K562 (cell line): ENCODE data around the gene CISD3. TPM values are rescaled to one million over a fixed set of nuclear protein-coding genes. Genes with fewer than 3 reads are reported as not detected.

ENCODE experiments used
- ARHGAP35 ChIP-seq: fragments of 450-650 bp; IDR thresholded peaks from 2 replicates; pipeline ENCODE4 v1.6.1; 2018; ENCODE audit not compliant: partially characterized antibody
- DPF2 ChIP-seq: fragments of 450-650 bp; IDR thresholded peaks from 2 replicates; pipeline ENCODE4 v1.6.1; 2016
- GABPB2 ChIP-seq: fragments of 250-450 bp; sonication (Bioruptor Pico); conservative IDR thresholded peaks from 2 replicates; pipeline ENCODE4 v1.5.1; 2021; ENCODE audit warnings: mild to moderate bottlenecking
- HDAC2 ChIP-seq: fragments of 450-650 bp; IDR thresholded peaks from 2 replicates; pipeline ENCODE4 v1.6.1; 2016; ENCODE audit warnings: mild to moderate bottlenecking
- HDGF ChIP-seq: fragments of 450-650 bp; IDR thresholded peaks from 2 replicates; pipeline ENCODE4 v1.6.1; 2016
- HLTF ChIP-seq: fragments of 450-650 bp; IDR thresholded peaks from 2 replicates; pipeline ENCODE4 v1.6.1; 2016
- KAT2B ChIP-seq: IDR thresholded peaks from one replicate; pipeline ENCODE4 v1.6.1; 2012; ENCODE audit warnings: low read depth, mild to moderate bottlenecking, control low read depth, inconsistent platforms, low read length, moderate library complexity
- MED1 ChIP-seq: sonication (generic); formaldehyde crosslinking; IDR thresholded peaks from 2 replicates; pipeline ENCODE4 v1.8.1; 2023; ENCODE audit warnings: missing genetic modification reagents, borderline replicate concordance
- MEF2A ChIP-seq: IDR thresholded peaks from 2 replicates; pipeline ENCODE4 v1.6.1; 2011; ENCODE audit warnings: low read depth, mild to moderate bottlenecking, low read length, moderate library complexity; ENCODE audit not compliant: control insufficient read depth
- NFATC3 ChIP-seq: fragments of 450-650 bp; IDR thresholded peaks from 2 replicates; pipeline ENCODE4 v1.6.1; 2017; ENCODE audit warnings: mild to moderate bottlenecking
- NR2C2 ChIP-seq, 2 experiments: fragments of 200-800 bp in 1 of 2; sonication (Bioruptor generic) in 1 of 2; sonication (generic) in 1 of 2; formaldehyde crosslinking in 1 of 2; IDR thresholded peaks; 2 replicates each; pipeline versions ENCODE4 v1.6.1 to v1.8.0; 2016 to 2022; ENCODE audit warnings: mild to moderate bottlenecking in 1 of 2, missing compliant biosample characterization in 1 of 2, missing genetic modification characterization in 1 of 2, missing genetic modification reagents in 1 of 2
- PHF20 ChIP-seq: fragments of 450-650 bp; IDR thresholded peaks from 2 replicates; pipeline ENCODE4 v1.6.1; 2018; ENCODE audit not compliant: partially characterized antibody
- PHF21A ChIP-seq: fragments of 450-650 bp; IDR thresholded peaks from 2 replicates; pipeline ENCODE4 v1.6.1; 2017; ENCODE audit warnings: low read depth, borderline replicate concordance
- PRMT5 ChIP-seq: sonication (generic); formaldehyde crosslinking; IDR thresholded peaks from 2 replicates; pipeline ENCODE4 v1.5.0; 2020; ENCODE audit warnings: missing genetic modification reagents
- TOE1 ChIP-seq, 2 experiments: fragments of 450-650 bp in 1 of 2; sonication (generic) in 1 of 2; formaldehyde crosslinking in 1 of 2; IDR thresholded peaks; 2 replicates each; pipeline versions ENCODE4 v1.7.1 to v1.8.0; 2016 to 2022; ENCODE audit warnings: borderline replicate concordance in 2 of 2, mild to moderate bottlenecking in 2 of 2, antibody characterized with exemption in 1 of 2, inconsistent platforms in 1 of 2, low read depth in 1 of 2, missing genetic modification reagents in 1 of 2, moderate library complexity in 1 of 2
- WHSC1 ChIP-seq: IDR thresholded peaks from one replicate; pipeline ENCODE4 v1.6.1; 2012; ENCODE audit warnings: low read length, control low read depth, inconsistent platforms
- ZNF124 ChIP-seq: sonication (generic); formaldehyde crosslinking; IDR thresholded peaks from 2 replicates; pipeline ENCODE4 v1.8.1; 2022; ENCODE audit warnings: missing genetic modification reagents
- polyA plus RNA-seq, 8 experiments: library from polyadenylated mRNA; depleted of rRNA in 4 of 8; stranded (reverse) in 5 of 8; unstranded in 3 of 8; fragments of >200 nt; fragmentation: Nextera tagmentation in 2 of 8; fragmentation: Illumina TruSeq in 1 of 8; extraction: Ambion mirVana in 2 of 8; extraction: Trizol in 1 of 8; gene quantifications; 2 replicates each; pipeline versions ENCODE4 v1.2.1 to v1.2.3, GENCODE V29; 2011 to 2014; ENCODE audit warnings: inconsistent platforms in 1 of 8, missing spikeins in 1 of 8
- total RNA-seq, 7 experiments: library from RNA; depleted of rRNA in 6 of 7; stranded (reverse); fragments of >200 nt in 6 of 7; fragmentation: Illumina TruSeq in 2 of 7; extraction: Trizol in 2 of 7; gene quantifications; 2 replicates each; pipeline versions ENCODE4 v1.2.1 to v1.2.3, GENCODE V29; 2011 to 2021; ENCODE audit warnings: low replicate concordance in 1 of 7
- TF ChIP-seq, protein P1 (sequence below): fragments of 450-650 bp; formaldehyde crosslinking; conservative IDR thresholded peaks from 2 replicates; pipeline ENCODE4 v1.4.0; 2022; ENCODE audit warnings: mild to moderate bottlenecking, missing genetic modification characterization
- TF ChIP-seq, protein P2 (sequence below), 2 experiments: fragments of 200-800 bp in 1 of 2; sonication (Bioruptor generic) in 1 of 2; sonication (generic) in 1 of 2; formaldehyde crosslinking in 1 of 2; IDR thresholded peaks in 1 of 2; conservative IDR thresholded peaks in 1 of 2; 2 replicates each; pipeline versions ENCODE4 v1.5.0 to v1.6.1; 2016 to 2020; ENCODE audit warnings: missing compliant biosample characterization in 1 of 2, missing genetic modification characterization in 1 of 2, missing genetic modification reagents in 1 of 2
- TF ChIP-seq, protein P3 (sequence below): sonication (generic); formaldehyde crosslinking; IDR thresholded peaks from 2 replicates; pipeline ENCODE4 v1.8.0; 2023; ENCODE audit warnings: mild to moderate bottlenecking, missing genetic modification reagents
- TF ChIP-seq, protein P4 (sequence below): IDR thresholded peaks from 2 replicates; pipeline ENCODE4 v1.6.1; 2016; ENCODE audit warnings: missing genetic modification characterization, missing compliant biosample characterization

CISD3 gene
- total and polyA plus RNA-seq, 9 of the 15 experiments (the other 6 are each of a cell fraction or from before 2014, with no cell fraction given): 5.0 to 60.7 (median 15.7) TPM

DNA sequence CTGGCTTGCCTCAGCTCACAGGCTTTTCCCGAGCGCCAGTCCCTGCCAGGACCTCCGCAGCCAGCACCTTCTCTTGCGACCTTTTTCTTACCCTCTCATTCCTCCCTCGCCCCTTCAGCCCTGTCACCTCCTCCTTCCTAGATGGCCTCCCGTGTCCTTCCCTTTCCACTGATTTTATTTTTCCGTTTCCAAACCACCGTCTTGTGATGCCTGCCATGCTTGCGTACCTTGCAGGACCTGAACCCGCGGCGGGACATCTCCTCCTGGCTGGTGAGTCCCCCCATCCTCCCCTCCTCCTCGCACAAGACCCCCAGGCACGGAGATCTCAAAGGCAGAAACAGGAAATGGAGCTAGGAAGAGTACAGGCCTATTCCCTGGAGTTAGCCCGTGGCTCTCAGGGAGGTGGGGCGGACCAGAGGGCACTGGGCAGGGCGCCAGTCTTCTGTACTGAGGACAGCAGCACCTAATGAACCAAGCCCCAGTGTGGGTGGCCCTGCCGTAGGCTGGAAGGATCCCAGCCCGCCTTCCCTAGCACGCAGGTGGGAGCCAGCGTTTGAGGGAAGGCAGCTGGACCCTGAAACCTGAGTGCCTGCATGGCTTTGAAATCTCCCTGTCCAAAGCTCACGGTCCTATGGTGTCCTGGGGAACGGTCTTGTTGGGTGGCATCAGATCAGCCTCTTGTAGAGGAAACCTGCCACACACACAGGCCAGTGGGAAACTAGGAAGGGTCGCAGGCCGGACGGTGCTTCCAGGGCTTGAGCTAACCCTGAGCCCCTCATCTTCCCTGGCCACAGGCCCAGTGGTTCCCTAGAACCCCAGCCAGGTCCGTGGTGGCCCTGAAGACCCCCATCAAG is 612 bp downstream of the CISD3 start (continued):
- no peak for TF ChIP-seq KAT2B
- peak; percentile 57; the same call in 1 of the 2 replicates for TF ChIP-seq HDGF
- no peak for TF ChIP-seq GABPB2 (CRISPR knock-in tag)
- peak; percentile 84; the same call in 1 of the 2 replicates for TF ChIP-seq HLTF
- TF ChIP-seq NR2C2 (CRISPR knock-in tag; IDR thresholded peaks at IDR 0.05): no peak
- no peak for TF ChIP-seq NR2C2 (tag; IDR thresholded peaks at IDR 0.05)
- TF ChIP-seq, protein P1, sequence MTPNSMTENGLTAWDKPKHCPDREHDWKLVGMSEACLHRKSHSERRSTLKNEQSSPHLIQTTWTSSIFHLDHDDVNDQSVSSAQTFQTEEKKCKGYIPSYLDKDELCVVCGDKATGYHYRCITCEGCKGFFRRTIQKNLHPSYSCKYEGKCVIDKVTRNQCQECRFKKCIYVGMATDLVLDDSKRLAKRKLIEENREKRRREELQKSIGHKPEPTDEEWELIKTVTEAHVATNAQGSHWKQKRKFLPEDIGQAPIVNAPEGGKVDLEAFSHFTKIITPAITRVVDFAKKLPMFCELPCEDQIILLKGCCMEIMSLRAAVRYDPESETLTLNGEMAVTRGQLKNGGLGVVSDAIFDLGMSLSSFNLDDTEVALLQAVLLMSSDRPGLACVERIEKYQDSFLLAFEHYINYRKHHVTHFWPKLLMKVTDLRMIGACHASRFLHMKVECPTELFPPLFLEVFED: peak; percentile 56; the same call in 1 of the 2 replicates
- TF ChIP-seq DPF2: no peak
- TF ChIP-seq, protein P2, sequence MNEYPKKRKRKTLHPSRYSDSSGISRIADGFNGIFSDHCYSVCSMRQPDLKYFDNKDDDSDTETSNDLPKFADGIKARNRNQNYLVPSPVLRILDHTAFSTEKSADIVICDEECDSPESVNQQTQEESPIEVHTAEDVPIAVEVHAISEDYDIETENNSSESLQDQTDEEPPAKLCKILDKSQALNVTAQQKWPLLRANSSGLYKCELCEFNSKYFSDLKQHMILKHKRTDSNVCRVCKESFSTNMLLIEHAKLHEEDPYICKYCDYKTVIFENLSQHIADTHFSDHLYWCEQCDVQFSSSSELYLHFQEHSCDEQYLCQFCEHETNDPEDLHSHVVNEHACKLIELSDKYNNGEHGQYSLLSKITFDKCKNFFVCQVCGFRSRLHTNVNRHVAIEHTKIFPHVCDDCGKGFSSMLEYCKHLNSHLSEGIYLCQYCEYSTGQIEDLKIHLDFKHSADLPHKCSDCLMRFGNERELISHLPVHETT (CRISPR knock-in tag; conservative IDR thresholded peaks at IDR 0.05 in 1 of 2, IDR thresholded peaks at IDR 0.05 in 1 of 2): no peak; a peak in 1 of 4 replicates
- TF ChIP-seq ZNF124 (CRISPR knock-in tag): no peak
- TF ChIP-seq MED1: no peak
- TF ChIP-seq WHSC1: no peak
- TF ChIP-seq NFATC3: no peak
- TF ChIP-seq TOE1 (IDR thresholded peaks at IDR 0.05; ENCODE audit: borderline replicate concordance): peak; percentile 66; the same call in 1 of the 2 replicates
- no peak for TF ChIP-seq TOE1 (CRISPR knock-in tag; IDR thresholded peaks at IDR 0.05; ENCODE audit: borderline replicate concordance, low read depth)
- TF ChIP-seq, protein P3, sequence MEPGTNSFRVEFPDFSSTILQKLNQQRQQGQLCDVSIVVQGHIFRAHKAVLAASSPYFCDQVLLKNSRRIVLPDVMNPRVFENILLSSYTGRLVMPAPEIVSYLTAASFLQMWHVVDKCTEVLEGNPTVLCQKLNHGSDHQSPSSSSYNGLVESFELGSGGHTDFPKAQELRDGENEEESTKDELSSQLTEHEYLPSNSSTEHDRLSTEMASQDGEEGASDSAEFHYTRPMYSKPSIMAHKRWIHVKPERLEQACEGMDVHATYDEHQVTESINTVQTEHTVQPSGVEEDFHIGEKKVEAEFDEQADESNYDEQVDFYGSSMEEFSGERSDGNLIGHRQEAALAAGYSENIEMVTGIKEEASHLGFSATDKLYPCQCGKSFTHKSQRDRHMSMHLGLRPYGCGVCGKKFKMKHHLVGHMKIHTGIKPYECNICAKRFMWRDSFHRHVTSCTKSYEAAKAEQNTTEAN (CRISPR knock-in tag): no peak
- no peak for TF ChIP-seq PRMT5 (CRISPR knock-in tag)
- TF ChIP-seq, protein P4, sequence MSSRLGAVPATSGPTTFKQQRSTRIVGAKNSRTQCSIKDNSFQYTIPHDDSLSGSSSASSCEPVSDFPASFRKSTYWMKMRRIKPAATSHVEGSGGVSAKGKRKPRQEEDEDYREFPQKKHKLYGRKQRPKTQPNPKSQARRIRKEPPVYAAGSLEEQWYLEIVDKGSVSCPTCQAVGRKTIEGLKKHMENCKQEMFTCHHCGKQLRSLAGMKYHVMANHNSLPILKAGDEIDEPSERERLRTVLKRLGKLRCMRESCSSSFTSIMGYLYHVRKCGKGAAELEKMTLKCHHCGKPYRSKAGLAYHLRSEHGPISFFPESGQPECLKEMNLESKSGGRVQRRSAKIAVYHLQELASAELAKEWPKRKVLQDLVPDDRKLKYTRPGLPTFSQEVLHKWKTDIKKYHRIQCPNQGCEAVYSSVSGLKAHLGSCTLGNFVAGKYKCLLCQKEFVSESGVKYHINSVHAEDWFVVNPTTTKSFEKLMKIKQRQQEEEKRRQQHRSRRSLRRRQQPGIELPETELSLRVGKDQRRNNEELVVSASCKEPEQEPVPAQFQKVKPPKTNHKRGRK: no peak
- TF ChIP-seq MEF2A: no peak
- TF ChIP-seq PHF21A: peak; percentile 82; the same call in 1 of the 2 replicates
- peak; percentile 52; the same call in 1 of the 2 replicates for TF ChIP-seq HDAC2
- TF ChIP-seq ARHGAP35: peak; percentile 16
- TF ChIP-seq PHF20: peak; percentile 13
